Chondrocyte (in vitro differentiated cells): ENCODE results near the gene GATA3. TPM values are rescaled to one million over a fixed set of nuclear protein-coding genes. Genes with fewer than 3 reads are reported as not detected.

Experiments
- DNase-seq: peaks from one replicate; pipeline ENCODE4 v3.0.0; 2021; ENCODE audit warnings: mixed read lengths, low spot score
- H3K27ac Mint-ChIP-seq: one replicate; pipeline ENCODE4 v1.8.0; 2021; ENCODE audit warnings: mild to moderate bottlenecking, moderate library complexity, mixed read lengths; ENCODE audit not compliant: unreplicated experiment
- H3K27me3 Mint-ChIP-seq: 2 replicates; pipeline ENCODE4 v1.8.0; 2021; ENCODE audit warnings: low read depth, mixed read lengths
- H3K36me3 Mint-ChIP-seq: 2 replicates; pipeline ENCODE4 v1.8.0; 2021; ENCODE audit warnings: low read depth, mixed read lengths
- H3K4me1 Mint-ChIP-seq: 2 replicates; pipeline ENCODE4 v1.8.0; 2021; ENCODE audit warnings: low read depth, mild to moderate bottlenecking, mixed read lengths
- H3K4me3 Mint-ChIP-seq: one replicate; pipeline ENCODE4 v1.8.0; 2021; ENCODE audit warnings: mild to moderate bottlenecking, moderate library complexity, mixed read lengths; ENCODE audit not compliant: unreplicated experiment
- H3K9me3 Mint-ChIP-seq: 2 replicates; pipeline ENCODE4 v1.8.0; 2021; ENCODE audit warnings: low read depth, mixed read lengths
- total RNA-seq: library from RNA; stranded (reverse); gene quantifications from 3 replicates; pipeline ENCODE4 v1.2.1, GENCODE V29; 2021
- TF ChIP-seq, protein P1 (sequence below): fragments of 200-600 bp; sonication (generic); IDR thresholded peaks from 2 replicates; pipeline ENCODE4 v1.5.0; 2021; ENCODE audit warnings: antibody characterized with exemption, mild to moderate bottlenecking, moderate library complexity

GATA3 gene
- total RNA-seq, 1 donor from 2014 or later = not detected

DNA sequence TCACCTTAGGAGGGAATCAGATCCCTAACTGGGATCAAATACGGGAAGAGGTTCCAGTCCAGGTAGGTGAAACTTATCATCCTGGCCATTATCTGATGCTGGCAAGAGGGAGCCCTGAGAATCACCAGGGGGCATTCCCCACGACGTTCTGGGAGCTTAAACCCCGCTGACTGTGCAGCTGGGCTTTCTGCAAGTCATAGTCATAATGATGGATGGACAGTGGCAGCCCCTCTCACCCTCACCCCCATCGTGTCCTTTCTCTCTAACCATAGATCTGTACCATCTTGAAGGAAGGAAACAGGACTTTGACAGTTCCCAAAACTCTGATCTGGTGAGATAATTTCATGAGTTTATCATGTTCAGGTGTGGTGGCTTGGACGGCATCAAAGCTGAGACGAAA lies 50.2 kb downstream of the GATA3 start:
- Mint-ChIP-seq H3K4me3 (no peak overlapping the region), H3K4me1 (no peaks in the 10 kb centered on the region), H3K36me3 (no peaks in the 10 kb centered on the region), H3K27me3 (peaks cover 34% of the 10 kb centered on the region), H3K9me3 (peaks cover 3% of the 10 kb centered on the region), H3K27ac (no peak overlapping the region)
- no peak for DNase-seq
- TF ChIP-seq, protein P1, sequence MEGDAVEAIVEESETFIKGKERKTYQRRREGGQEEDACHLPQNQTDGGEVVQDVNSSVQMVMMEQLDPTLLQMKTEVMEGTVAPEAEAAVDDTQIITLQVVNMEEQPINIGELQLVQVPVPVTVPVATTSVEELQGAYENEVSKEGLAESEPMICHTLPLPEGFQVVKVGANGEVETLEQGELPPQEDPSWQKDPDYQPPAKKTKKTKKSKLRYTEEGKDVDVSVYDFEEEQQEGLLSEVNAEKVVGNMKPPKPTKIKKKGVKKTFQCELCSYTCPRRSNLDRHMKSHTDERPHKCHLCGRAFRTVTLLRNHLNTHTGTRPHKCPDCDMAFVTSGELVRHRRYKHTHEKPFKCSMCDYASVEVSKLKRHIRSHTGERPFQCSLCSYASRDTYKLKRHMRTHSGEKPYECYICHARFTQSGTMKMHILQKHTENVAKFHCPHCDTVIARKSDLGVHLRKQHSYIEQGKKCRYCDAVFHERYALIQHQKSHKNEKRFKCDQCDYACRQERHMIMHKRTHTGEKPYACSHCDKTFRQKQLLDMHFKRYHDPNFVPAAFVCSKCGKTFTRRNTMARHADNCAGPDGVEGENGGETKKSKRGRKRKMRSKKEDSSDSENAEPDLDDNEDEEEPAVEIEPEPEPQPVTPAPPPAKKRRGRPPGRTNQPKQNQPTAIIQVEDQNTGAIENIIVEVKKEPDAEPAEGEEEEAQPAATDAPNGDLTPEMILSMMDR = no peak

- H3K27me3 Mint-ChIP-seq = peaks cover 34% of the 10 kb centered on the region
- H3K4me1 Mint-ChIP-seq = no peaks in the 10 kb centered on the region
- no peak for DNase-seq
- H3K27ac Mint-ChIP-seq = no peak overlapping the region
- H3K36me3 Mint-ChIP-seq = no peaks in the 10 kb centered on the region
- TF ChIP-seq, protein P1 = no peak
- H3K9me3 Mint-ChIP-seq = peaks cover 3% of the 10 kb centered on the region
- H3K4me3 Mint-ChIP-seq = no peak overlapping the region
These were observed 51.4 kb downstream of the GATA3 start for GRCh38 chr10:8105932-8106331.

DNA sequence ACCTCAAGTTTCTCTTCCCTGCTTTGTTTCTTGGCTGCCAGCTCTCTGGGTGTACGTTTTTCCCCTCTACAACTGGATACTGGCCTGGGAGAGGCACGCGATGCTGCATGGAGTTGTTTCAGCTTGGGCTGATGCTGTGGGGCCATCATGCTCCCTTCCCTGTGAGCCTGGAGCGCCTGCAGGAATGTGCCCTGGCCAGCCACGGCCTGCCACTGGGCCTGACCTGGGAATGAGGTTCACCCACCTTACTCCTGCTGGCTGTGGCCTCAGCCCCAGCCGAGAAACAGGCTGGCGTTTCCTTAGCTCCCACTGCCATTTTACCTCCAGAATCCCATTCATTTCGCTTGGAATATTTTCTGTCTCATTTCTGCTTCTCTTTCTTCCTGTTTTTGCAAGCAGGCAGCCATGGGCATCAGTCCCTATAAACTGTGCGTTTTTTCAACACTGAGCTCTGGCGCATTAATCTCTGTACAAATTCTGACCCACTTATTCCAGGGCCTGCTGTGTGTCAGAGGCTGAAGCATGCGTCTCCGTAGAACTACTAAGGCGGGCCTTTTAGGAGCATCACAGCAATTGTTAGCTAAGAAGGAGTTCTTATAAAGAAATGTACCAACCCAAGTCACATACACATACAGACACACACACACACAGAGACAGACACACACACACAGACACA lies 57.9 kb downstream of the GATA3 start:
- H3K4me3 Mint-ChIP-seq = no peak overlapping the region
- H3K9me3 Mint-ChIP-seq = no peaks in the 10 kb centered on the region
- TF ChIP-seq, protein P1 = no peak
- H3K27ac Mint-ChIP-seq = no peak overlapping the region
- no peaks in the 10 kb centered on the region for H3K4me1 Mint-ChIP-seq
- H3K27me3 Mint-ChIP-seq = peaks cover 9% of the 10 kb centered on the region
- no peaks in the 10 kb centered on the region for H3K36me3 Mint-ChIP-seq
- no peak for DNase-seq

DNA sequence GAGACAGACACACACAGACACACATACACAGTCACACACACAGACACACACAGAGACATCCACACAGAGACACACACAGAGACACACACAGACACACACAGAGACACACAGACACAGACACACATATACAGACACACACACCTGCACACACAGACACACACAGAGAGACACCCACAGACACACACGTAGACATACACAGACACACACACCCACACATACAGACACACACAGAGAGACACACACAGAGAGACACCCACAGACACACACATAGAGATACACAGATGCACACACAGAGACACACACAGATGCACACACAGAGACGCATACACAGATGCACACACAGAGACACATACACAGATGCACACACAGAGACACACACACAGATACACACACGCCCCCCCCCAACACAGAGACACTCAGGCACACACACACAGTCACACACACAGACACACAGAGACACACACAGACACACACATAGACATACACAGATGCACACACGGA lies 58.5 kb downstream of the GATA3 start:
- no peaks in the 10 kb centered on the region for H3K36me3 Mint-ChIP-seq
- DNase-seq = no peak
- H3K9me3 Mint-ChIP-seq = no peaks in the 10 kb centered on the region
- TF ChIP-seq, protein P1 = no peak
- no peak overlapping the region for H3K4me3 Mint-ChIP-seq
- peaks cover 8% of the 10 kb centered on the region for H3K27me3 Mint-ChIP-seq
- H3K4me1 Mint-ChIP-seq = no peaks in the 10 kb centered on the region
- H3K27ac Mint-ChIP-seq = no peak overlapping the region

DNA sequence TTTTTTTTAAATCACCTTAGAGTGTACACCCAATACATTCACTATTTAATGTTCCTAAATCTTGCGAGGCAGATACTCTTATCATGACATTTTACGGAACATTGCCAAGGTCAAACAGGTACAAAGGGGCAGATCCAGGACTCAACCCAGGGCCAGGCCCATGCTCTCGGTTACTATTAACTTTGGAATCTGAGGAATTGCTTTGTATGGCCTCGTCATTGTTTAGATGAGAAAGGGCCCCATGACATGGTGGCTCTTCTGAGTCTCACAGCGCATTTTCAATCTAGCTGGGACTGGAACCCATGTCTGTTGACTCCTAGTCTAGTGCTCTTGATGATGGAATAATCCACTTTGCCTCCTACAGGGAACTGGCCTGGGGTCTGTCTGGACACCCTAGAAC lies 59.1 kb downstream of the GATA3 start:
- Mint-ChIP-seq H3K4me1 (no peaks in the 10 kb centered on the region), H3K9me3 (no peaks in the 10 kb centered on the region), H3K36me3 (no peaks in the 10 kb centered on the region), H3K27me3 (peaks cover 7% of the 10 kb centered on the region), H3K27ac (no peak overlapping the region), H3K4me3 (no peak overlapping the region)
- no peak for DNase-seq
- TF ChIP-seq, protein P1 = no peak
